HG02943 (cell line): ENCODE measurements around the gene CDK5R2.

ENCODE experiments used
- ATAC-seq: cut with Tn5 transposase; IDR thresholded peaks from one replicate; pipeline ENCODE4 v1.9.1; 2021; ENCODE audit warnings: mild to moderate bottlenecking, low read depth, moderate library complexity; ENCODE audit not compliant: unreplicated experiment

The CDK5R2 gene

DNA sequence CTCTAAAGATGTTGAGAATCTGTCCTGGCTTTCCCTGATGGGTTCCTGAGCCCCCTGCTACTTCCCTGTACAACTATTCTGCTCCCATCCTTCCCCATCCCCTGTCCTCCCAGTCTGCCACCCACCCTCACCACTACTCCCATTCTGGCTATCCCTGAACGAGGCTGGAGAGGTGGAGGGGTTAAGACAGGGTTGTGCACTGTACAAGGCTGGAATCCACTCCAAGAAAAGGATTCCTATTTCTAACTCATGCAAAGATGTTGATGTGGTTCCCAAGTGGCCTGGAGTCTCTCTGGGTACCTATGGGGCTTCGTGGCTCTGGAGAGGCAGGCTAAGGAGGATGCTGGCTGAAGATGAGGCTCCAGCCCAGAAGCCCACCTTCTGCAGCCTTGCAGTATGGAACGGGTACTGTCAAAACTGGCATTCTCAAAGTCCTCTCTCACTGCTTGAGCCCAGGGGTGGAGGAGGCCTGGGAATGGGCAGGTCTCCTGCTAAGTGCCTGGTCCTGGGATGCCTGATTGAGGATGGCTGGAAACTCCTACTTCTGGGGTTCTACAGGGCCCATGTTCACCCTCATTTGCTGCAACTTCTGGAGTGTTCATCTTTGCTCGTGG lies 26.8 kb downstream of the CDK5R2 start:
- no peak for ATAC-seq

DNA sequence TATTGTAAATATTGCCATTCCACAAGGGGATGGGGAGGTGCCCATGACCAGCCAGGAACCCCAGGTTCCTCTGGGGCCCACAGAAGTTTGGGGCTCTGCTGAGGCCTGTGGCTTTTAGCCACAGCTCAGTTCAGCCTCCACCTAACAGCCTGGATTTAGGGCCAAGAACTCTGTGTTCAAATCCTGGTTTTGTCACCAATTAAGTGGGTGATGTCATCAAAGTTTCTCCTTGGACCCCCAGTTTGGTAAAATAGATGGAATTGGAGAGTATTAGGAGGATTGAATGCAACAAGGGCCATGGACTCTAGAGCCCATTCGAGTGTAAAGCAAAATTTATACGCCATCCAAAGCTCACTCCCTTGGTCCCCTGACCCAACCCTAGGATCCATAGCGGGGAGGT lies 28.7 kb downstream of the CDK5R2 start:
- ATAC-seq: no peak

DNA sequence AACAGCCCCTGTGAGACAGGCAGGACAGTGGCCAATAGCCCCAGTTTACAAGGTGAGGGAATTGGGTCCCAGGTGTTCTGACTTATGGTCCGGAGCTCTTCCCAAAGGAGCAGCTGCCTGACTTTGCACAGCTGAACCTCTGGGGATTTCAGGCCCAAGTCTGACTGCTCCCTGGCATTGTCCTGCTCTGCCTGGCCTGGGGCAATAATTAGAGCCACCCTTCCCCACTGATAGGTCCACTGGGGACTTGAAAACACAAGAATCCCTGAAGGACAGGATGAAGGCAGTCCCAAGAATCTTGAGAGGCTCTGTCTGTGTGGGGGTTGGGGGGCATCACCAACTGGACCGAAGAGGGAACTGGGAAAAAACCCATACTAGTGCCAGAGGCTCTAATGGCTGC lies 29.2 kb downstream of the CDK5R2 start:
- ATAC-seq: no peak

DNA sequence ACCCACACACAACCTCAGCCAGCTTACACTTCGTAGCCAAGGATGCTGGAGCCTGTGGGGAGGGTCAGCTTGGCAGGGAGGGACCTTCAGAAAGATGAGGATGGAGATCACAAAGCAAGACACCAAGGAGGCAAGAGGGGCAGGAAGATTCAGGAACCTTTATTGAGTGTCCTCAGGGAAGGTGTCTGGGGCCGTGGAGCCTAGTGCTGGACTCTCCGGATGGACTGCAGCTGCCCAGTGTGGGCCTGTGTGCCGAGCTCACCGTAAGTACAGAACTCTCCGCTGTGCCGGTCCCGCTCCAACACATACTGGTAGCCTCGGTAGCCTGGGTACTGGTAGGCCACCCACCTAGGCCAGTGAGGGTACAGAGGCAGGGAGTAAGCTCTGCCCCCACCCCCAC lies 30.6 kb downstream of the CDK5R2 start:
- no peak for ATAC-seq

DNA sequence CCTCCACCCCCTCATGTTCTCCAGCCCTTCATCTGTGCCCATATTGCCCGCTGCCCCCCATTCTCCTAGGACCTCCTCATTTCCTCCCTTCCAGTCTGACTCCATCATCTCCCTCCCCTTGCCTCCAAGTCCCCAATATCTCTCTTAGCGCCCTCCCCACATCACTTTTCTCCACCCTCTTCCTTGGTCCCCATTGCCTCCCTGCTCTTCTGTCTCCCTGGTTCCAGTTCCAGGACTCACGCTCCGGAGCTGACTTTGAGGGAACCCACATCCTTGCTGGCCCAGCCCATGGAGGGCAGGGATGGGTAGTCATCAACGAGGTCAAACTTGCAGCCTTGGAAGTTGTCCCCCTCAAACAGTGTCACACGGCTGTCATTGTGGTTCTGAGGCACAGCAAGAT lies 31.1 kb downstream of the CDK5R2 start:
- no peak for ATAC-seq

DNA sequence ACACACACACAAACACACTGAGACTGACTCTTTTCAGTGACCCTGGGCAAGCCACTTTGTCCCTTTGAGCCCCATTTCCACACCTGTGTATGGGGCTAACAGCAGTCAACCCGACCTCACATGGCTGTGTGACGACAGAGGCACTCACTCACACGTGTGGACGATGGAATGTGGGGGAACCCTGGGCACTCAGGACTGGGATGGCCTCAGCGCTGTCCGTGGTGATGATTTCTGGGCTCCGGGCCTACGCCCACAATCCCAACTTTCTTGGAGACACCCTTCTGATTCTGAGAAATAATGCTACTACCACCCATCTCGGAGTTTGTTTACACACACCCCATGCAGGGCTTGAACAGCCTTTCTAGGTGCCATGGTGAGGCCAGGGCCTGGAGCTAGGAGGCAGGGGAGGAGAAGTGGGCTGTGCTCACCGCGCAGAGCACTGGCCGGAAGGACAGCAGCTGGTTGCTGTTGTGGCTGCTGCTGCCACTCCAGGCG lies 32.3 kb downstream of the CDK5R2 start:
- ATAC-seq: no peak

DNA sequence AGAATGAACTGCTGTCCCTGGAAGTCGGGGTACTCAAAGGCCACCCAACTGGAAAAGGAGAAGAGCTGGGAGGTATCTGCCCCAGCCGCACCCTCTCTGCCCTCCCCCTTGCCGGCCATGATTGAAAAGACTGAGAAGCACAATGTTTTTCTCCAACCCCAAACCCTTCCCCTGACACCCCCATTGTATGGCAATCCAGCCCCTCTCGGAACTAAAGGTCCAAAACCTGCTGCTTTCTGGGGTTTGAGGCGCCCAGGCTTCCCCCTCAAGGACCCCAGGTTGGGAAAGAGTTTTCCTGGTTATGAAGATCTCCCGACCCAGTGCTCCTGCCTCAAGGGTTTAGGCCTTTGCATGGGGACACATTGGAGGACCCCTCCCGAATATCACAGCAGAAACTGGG lies 32.7 kb downstream of the CDK5R2 start:
- ATAC-seq: no peak

DNA sequence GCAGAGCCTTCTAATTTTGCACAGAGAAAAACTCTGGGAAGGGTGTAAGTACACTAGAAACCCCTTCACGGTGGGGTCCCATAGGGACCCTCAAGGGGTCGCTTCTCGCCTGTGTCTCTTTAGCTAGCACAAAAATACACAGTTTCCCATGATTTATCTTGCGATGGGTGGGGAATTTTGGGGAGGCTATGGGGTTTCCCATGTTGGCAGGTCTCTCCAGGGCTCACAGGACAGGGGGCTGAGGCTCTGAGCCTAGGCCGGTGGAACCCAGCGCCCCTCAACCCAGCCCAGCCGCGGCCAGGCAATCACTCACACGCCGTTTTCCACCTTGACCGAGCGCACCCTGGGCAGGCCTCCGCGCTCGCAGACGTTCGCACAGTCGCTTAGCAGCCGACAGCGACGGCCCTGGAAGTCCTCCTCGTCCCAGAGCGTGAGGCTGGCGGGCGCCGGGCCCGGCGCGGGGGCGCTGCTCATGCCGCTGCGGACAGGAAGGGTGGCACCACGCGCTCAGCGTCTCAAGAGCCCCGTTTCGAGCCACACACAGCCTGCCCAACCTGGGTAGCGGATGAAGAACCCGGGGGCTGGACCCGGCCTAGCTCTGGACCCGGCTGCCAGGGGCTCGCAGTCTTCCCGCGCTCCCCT lies 33.4 kb downstream of the CDK5R2 start:
- ATAC-seq: no peak

DNA sequence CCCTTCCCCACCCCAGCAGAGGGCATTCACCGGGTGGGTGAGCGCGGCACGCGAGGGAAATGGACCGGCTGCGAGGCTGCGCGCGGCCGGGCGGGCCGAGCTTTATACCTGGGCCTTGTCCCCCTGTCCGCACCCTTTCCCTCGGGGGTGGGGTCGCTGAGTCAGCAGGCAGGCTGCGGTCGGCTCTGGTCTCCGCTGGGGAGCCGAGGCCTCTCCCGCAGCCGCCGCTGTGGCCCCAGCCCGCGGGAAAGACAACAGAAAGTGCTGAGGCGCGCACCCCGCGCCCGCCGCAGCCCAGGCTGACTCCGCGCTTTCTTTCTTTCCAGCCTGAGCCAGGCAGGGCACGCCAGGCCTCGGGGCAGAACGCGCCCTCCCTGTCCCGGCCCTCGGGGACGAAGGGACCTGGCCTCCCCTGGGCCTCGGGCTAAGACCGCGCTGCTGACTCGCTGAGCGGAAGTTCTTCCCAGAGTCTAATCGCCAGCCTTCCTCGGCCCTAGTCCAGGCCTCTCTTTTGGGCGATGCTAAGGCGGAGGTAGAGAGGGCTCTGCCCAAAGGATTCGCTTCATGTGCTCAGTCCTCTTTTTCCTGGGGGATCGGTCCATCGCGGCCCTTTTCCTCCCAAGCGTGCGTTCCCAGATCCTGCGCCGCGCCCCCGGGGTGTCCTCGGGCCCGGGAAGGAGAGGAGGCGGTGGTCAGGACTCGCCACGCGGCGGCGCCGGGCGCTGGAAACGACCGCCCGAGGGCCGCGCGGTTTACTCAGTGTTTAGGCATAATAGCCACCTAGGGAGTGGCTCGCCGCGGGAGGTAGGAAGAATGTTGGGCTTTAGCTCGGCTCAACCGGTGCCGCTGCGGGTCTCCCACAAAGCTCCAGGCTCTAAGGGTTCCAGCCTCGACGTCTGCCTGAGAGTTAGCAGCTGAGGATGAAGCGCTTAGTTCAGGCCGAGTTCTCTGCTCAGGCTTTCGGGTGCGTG lies 34.2 kb downstream of the CDK5R2 start, which contains the start of gene CRYBA2:
Gene CRYBA2, minus strand, starts transcription at position 78 of the 971 bp plus-strand sequence. CDS start 246 bp downstream, outside the sequence.
- no peak for ATAC-seq

DNA sequence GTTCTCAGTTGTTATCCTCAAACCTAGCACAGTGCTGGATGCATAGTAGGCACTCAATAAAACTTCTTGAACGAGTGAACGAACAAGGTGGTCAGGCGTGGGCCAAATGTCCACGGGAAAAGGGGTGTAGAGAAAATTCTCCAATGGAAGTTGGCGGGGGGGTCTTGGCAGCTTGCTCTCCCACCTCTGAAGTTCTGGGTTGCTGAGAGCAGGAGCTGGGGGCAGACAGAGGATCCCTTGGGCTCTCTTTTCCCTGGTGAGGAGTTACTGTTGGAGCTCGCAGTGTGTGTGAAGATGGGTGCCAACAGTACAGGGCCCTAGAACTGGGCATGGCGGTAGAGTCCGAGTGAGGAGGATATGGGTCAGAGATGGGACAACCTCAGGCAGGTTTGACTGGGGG lies 36.1 kb downstream of the CDK5R2 start:
- ATAC-seq: no peak

DNA sequence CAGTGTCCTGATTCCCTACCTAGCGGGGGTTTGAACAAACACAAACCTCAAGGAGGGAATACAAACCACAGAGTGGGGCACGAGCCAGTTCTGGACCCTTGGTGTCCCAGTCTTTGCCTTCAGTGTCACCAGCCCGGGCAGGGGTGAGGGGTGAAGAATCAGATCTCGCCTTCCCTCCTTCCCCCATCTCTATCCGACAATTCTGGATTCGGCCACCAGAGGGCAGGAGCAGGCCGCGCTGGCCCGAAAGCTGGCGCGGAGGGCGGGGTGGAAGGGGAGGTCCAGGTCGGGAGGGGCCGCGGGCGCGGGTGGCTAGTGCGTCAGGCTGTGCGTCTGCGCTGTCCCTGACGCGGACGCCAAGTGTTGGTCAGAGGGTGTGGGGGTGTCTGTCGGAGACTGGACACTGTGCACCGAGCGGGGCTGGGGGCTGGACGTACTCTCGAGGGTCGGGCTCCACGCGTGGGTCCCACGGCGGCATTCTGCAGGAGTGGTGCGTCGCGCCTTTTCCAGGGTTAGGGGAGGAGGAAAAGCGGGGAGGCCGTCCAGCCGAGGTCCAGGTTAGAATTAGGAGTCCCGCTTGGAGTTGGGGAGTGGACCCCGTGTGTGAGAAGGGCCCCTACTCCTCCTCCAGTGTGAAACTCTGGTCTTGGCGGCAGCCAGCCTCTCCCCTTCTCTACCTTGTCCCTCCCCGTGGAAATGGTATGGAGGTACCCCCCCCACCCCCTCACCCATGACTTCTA lies 36.7 kb downstream of the CDK5R2 start:
- ATAC-seq: no peak

DNA sequence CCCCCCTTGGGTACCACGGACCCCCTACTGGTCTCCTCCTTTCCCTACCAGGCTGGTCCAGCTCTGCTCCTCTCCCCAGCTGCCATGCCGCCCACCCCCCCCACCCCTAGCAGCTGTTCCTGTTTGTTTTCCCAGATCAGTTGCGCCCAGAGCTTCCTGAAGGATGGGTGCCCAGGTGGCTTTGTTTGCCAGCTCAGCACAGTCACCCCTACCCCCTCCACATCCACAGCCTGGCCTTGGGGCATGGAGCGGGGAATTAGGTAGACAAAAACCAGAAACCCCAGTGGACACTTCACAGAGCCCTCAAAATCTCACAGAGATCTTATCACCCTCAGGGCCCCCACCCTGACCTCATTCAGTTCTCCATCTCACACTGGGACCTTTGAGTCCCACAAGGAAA lies 37.5 kb downstream of the CDK5R2 start:
- ATAC-seq: no peak

DNA sequence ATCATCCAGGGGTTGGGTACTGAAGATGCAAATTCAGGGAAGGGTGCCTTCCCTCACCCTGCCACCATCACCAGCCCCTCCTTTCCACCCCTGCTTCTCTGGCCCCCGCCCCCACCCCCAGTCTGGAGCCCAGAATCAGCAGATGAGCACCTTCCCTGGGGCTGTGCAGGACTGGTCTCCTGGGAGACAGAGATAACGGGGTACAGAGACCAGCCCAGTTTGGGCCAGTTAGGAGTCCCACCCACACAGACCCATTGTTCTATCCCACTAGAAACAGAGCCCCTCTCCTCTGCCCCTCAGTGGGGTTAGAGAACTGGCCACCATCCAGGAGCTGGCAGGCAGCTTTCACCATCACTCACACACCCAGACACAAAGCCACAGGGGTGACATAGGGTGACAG lies 38.3 kb downstream of the CDK5R2 start:
- no peak for ATAC-seq

DNA sequence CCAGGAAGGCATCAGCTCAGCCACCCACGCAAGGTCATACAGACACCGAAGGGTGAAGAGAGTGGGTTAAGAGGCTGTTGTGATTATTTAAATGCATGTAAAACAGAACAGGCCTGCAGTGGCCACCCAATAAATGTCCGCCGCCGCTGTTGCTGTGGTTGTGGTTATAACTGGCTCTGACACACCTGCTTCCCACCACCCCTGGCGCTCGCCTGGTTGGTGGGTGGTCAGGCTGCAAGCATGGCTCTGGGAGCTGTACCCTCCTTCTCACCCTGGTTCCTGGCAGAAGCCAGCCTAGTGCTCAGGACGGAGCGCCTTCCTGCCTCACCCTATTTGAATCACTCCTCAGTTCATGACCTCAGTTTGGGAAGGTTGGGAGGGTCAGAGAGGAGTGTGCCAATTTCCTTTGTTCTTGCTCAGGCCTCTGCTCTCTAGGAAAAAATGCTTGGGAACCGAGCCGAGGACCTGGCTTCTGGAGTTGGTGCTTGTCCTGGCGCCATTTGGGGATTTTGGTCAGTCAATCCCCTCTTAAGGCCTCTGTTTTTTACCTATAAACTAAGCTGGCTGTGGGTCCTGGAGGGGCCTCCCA lies 39.0 kb downstream of the CDK5R2 start:
- no peak for ATAC-seq

DNA sequence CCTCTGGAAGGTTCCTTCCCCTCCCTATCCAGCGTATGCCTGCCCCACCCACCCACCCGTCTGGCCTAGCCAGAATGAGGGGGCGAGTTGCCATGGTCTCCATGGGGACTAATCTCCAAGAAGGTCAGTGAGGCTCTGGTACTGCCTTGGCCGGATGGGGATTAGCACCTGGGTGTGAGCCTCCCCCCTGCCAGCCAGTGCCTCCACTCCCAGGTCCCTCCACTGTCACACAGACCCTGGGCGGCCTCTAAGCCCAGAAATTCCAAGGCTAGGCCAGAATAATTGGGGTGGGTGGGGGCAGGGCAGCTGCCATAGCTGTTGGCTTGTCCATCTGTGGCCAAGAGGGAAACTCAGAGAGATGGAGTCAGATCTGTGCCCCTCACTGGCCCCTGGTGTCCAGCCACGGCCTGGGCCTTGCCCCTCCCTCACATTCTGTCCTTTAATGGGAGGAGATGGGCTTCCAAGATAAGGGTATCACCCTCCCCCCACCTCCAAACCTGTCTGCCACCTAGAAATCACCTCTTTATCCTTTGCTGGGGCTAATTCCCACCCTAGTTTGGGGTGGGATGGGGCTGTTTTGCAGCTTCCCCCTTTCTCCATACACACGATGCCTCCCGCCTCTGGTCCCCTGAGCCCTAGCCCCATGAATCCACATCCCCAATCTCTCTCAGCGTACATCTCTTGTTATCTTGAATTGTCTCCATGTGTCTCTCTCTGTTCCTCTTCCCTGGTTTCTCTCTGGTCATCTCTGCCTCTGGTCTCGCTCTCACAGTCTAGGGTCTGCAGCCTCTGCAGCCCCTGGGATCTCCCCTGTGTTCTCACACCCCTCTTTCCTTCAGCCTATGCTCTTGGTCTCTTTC lies 39.8 kb downstream of the CDK5R2 start:
- ATAC-seq: no peak

DNA sequence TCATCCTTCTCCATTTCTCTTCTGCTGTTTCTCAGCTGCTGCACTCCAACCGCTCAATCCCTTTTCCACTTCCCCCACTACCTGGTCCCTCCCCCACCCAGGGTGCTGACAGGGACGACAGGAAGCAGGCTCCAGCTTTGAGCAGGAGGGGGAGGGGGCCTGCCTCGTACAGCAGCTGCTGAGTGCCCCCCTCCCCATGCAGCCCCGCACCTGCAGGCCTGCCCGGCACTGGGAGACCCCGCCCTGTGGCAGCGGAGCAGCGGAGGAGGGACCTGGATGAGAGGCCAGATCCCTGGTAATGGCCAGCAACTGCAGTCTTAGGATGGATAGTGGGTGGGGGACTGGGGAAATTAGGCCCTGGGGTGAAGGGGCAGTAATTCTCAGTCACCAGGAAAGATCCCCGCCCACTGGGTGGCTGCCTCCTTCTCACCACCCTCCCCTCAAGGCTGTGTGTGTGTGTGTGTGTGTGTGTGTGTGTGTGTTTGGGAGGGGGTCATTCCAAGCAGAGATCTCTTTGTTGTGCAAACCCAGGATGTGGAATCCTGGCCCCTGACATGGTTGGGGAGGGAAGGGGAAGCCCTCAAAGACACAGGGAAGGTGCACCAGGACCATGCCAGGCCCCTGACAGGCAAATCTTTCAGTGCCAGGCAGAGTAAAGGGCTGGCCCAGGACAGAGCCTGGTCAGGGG lies 40.6 kb downstream of the CDK5R2 start:
- no peak for ATAC-seq

DNA sequence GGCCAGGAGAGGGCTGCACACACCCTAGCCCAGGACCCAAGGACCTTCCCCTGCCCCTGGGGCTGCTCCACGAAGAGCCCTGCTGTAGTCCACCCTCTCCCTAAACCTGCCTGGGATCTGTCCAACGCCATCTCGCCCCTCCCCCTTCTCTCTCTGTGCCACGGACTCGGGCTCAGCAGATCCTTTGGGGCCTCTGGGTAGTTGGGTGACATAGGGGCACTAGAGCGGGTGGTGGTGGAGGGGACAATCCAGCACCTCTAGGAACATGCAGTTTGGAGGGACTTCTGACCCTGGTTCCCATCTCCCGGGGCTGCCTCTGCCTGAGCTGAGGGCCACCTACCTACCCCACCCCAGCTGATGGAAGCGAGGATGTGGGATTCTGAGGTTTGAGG lies 41.1 kb downstream of the CDK5R2 start:
- no peak for ATAC-seq

DNA sequence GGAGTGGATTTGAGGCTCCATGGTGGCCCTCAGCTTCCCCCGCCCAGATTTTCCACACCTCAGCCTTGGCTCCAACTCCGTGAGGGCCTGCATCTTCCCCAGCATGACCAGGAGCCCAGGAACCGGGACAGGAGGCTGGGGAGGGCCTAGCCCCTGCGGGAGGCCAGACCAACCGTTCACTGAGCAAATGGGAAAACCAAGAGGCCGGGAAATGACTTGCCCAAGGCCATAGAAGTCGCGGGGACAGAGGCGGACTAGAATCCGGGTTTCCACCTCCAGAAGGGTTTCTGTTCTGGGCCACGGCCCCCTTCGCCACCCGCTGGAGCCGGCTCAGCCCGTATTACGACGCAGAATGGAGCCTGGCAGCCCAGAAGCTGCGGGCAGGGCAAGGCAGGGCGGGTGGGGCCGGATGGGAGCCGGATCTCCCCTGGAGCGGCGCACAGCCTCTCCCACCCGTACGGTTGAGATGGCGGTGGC lies 41.7 kb downstream of the CDK5R2 start:
- ATAC-seq: no peak
